Measurements from ENCODE around the gene RARS2.
"Not testable (repeated sequence)": the region's sequence is repeated elsewhere in the genome, so short reads cannot be mapped to it uniquely, and the experiment has no call there.

The RARS2 gene

DNA sequence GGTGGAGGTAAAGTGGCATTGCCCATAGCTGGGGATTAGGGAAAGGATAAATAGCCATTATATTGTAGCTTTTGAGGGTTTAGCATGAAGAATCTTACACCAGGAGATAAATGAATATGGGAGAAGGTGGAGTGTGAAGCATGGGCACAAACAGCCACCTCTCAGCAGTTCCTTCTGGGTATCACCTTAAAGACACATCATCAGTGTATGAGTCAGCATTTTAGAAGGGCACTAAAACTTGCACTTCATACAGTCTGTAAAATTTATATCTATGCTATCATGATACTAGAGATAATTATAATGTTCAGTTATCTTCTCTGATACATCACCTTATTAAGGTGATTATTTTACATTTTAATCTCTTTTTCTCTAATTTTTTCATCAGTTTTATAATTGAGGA is 91.7 kb downstream of the RARS2 start:
- DNase-seq: no peak

DNA sequence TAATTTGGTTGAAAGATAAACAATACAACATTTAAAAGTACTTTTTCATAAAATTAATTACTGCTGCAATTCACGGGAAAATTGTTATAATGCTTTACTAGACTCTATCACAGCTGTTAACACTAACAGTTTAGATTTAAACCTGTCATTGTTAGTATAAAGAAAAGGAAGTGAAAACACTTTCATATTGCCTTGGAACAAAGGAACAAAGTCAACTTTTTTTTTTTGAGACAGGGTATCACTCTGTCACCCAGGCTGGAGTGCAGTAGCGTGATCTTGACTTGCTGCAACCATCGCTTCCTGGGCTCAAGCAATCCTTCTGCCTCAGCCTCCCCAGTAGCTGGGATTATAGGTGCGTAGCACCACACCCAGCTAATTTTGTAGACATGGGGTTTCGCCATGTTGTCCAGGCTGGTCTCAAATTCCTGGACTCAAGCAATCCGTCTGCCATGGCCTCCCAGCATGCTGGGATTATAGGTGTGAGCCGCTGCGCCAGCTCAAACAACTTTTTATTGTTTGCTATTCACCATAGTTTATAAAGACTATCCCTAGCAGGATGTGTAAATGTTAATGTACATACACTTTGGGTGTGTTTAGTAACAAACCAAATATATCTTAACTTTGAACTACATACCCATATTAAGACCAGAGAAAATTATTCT is 94.9 kb downstream of the RARS2 start:
- DNase-seq: no peak

DNA sequence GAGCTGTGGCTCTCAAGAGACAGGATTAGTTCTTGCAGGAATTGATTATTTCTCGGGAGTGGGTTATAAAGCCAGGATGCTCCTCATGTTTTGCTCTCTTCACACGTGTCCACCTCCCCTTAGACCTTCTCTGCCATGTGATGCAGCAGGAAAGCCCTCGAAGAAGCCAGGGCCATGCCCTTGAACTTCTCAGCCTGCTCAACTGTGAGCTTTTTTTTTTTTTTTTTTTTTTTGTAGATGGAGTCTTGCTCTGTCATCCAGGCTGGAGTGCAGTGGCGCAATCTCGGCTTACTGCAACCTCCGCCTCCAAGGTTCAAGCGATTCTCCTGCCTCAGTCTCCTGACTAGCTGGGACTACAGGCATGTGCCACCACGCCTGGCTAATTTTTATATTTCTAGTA is 100.5 kb downstream of the RARS2 start:
- DNase-seq: not testable (repeated sequence)

GRCh38 chr6:87487555-87487954 is 102.2 kb downstream of the RARS2 start:
- no peak for DNase-seq

GRCh38 chr6:87484491-87484890 is 105.3 kb downstream of the RARS2 start:
- DNase-seq: no peak

DNA sequence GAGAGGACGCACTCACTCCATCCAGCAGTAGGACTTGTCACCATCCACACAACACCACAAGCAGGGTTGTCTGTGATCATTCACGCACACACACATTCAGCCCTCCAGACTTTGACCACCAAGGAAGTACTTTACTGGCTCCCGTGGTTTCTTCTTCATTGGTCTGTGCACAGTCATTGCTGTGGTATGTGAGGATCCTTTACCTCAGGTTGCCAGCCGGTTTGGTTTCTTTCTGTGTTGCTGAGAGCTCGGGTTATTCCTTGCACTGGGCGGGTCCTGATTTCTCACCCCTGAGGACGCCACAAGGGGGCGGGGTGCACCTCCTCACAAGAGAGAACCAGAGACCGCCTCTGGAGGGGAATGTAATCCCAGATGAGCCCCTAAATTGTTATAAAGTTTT is 105.9 kb downstream of the RARS2 start:
- DNase-seq: peak; percentile 3

- no peak for DNase-seq
These were observed 107.4 kb downstream of the RARS2 start for GRCh38 chr6:87482366-87482765.

DNA sequence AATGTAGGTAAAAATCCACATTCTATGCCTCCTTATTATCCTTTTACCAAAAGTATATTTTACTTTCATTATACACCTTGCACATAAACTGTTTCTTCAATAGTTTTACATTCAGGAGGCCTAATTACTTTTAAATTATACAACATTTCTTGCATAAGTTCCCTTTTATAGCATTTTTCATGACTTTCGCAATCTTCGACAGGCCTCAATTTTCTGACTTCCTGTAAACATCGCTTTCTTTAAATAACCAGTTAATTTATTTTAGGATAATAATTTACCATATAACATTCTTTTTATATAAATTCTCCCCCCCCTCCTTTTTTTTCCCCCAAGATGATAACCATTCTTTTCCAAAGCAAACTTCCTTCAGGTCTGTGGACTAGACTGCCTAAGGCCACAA is 107.9 kb downstream of the RARS2 start:
- DNase-seq: no peak

DNA sequence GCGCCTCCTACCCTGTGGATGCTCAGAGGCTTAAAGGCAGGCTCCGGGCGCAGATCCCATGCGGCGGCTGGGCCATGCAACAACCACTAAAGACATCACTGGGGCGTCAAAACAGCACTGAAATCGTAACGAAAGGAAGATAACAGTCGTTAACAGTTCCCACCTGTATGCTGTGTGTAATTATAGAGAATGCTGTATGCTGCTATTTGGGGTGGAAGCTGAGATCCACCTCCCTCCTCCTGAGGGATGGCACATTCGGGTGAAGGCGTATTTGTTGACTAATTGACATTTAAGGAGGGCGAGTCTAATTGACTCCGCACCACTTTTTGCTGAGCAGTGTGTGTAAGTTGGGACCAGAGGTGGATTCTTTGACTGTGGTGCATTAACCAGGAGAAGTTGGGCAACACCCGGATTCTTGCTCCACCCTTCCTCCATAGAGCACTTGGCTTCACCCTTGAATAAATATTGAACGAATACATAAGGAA is 116.3 kb downstream of the RARS2 start:
- DNase-seq: peak; percentile 70

DNA sequence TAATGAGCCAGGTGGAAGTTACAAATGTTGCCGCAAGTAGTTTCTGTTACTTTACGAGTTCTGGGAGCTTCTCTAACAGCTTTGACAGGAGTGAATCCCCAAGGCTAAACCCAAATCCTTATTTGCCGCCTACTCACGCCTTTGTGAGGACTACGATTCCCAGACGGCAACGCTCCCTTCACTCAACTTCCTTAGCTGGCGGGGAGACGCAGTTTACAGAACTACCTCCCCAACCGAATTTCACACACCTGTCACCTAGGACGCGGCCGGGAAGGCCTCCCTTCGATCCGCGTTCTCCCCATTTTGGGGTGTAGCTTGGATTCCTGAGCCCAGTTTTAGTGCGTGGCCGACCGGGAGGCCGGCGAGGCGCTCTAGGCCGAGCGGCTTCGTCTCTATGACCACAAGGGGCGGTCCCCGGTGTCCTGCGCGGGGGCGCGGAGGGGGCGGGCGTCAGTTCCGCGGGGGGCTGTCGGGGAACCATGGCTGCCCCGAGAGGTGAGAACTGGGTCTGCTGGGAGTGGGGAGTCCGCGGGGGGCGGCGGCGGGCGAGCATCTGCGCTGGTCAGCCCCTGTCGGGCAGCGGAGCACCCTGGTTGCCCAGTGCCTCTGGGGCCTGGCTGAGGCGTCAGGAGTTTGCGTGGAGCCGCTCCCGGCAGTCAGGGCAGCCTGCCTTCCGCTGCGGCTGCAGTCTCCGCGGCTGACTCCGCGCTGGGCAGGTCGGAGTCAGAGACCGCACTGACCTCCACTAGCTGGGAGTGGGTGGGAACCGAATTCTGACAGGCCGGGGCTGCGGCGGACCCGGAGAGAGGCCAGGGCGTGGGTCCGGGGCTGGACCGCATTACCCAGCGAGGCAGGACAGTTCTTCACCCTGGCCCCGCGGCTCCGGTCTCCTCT is 117.0 kb downstream of the RARS2 start, which contains the start of gene SLC35A1:
TSS of gene SLC35A1 (plus strand) at position 450 of the 894 bp plus-strand sequence. CDS start at position 480, 30 bp downstream.
- DNase-seq: peak; percentile 86

DNA sequence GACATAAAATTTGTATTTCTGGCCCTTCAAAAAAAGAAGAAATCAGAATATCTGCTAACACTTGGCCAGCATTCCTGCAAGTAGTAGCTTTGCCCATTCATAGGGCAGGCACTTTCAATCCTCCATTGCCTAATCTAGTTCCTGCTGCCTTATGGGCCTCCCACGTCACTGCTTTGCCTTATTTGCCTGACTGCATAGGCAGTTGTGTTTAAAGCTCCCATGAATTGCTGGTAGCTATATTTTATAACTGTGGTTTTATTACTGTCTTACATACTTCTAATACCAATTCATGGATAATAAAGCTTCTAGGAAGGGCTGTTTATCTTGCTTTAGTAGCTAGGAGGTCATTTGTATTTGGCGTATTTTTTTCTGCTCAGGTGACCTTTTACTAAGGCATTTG is 124.7 kb downstream of the RARS2 start:
- no peak for DNase-seq
